22Rv1 (cell line): ENCODE results near the gene GABPB1.

Source experiments
- CTCF ChIP-seq: fragments of 450-650 bp; IDR thresholded peaks from 2 replicates; pipeline ENCODE4 v1.5.1; 2017; ENCODE audit warnings: mild to moderate bottlenecking
- ZFX ChIP-seq: fragments of 450-650 bp; IDR thresholded peaks from 2 replicates; pipeline ENCODE4 v1.6.1; 2017; ENCODE audit warnings: antibody characterized with exemption, borderline replicate concordance

- TF ChIP-seq CTCF (no peak), ZFX (no peak)
Observed at GRCh38 chr15:50252556-50252955, 102.4 kb downstream of the GABPB1 start.
